Right lobe of liver (tissue), 6 donors: ENCODE results near the gene ACTR1A. TPM values are rescaled to one million over a fixed set of nuclear protein-coding genes. Genes with fewer than 3 reads are reported as not detected.
A peak's percentile ranks its signal among the peaks of the same experiment; 100 is the strongest.

Source experiments
- ATAC-seq, 4 donors: fragments of 200-7000 bp; cut with Tn5 transposase; one replicate each; pipeline ENCODE4 v1.9.1; 2020; ENCODE audit warnings: mild to moderate bottlenecking in 4 of 4, moderate library complexity in 4 of 4
- DNase-seq, 3 donors: peaks; one replicate each; pipeline ENCODE4 v3.0.0-alpha.2; 2020
- H3K27ac ChIP-seq, 3 donors: fragments of 200-600 bp; one replicate each; pipeline ENCODE4 v1.8.0; 2022
- H3K27me3 ChIP-seq, 2 donors: fragments of 200-600 bp; one replicate each; pipeline ENCODE4 v1.8.0; 2022
- H3K36me3 ChIP-seq, 4 donors: fragments of 200-600 bp; sonication (generic) in 1 of 4; one replicate each; pipeline versions ENCODE4 v1.5.1 to v1.8.0; 2017 to 2022; ENCODE audit warnings: control low read depth in 1 of 4
- H3K4me1 ChIP-seq, 4 donors: fragments of 200-600 bp; sonication (generic) in 1 of 4; one replicate each; pipeline versions ENCODE4 v1.5.1 to v1.8.0; 2017 to 2022; ENCODE audit warnings: control low read depth in 1 of 4
- H3K4me3 ChIP-seq, 3 donors: fragments of 200-600 bp; one replicate each; pipeline ENCODE4 v1.8.0; 2022
- H3K9me3 ChIP-seq, 4 donors: fragments of 200-600 bp; sonication (generic) in 1 of 4; one replicate each; pipeline versions ENCODE4 v1.5.1 to v1.8.0; 2017 to 2022; ENCODE audit warnings: control low read depth in 1 of 4
- CTCF ChIP-seq, 4 donors: fragments of 200-600 bp in 3 of 4; fragments of 450-650 bp in 1 of 4; IDR thresholded peaks; one replicate each; pipeline versions ENCODE4 v1.5.1 to v1.8.0; 2016 to 2022; ENCODE audit warnings: antibody characterized with exemption in 4 of 4, mild to moderate bottlenecking in 2 of 4
- POLR2A ChIP-seq: fragments of 450-650 bp; IDR thresholded peaks from one replicate; pipeline ENCODE4 v1.6.1; 2017; ENCODE audit warnings: antibody characterized with exemption, mild to moderate bottlenecking
- WGBS: methylation state at CpG from one replicate; pipeline ENCODE4 v1.1.6; 2018; ENCODE audit warnings: low coverage, low lambda C conversion rate; ENCODE audit not compliant: insufficient coverage; ENCODE audit errors: missing lambda C conversion rate; 5-methylcytosine and 5-hydroxymethylcytosine counted together
- intact Hi-C, 2 donors: fragments of 100-400 bp; cut with DNase I; formaldehyde crosslinking; loops; one replicate each; pipeline versions ENCODE4 v1.11.2 to v1.14.1; 2022
- total RNA-seq, 6 experiments: library from RNA; depleted of rRNA in 2 of 6; stranded (reverse); fragments of >200 nt in 2 of 6; fragmentation: NEBNext Ultra II Directional in 3 of 6; extraction: Animal tissue kit (Norgen Biotek cat#: 25700) in 3 of 6; gene quantifications; one replicate each; pipeline versions ENCODE4 v1.1.0 to v1.2.4, GENCODE V29; 2016 to 2023
- donor health status: DM: no; HTN: yes; CAD: no.
- donor health status: DM: no; HTN: no; CAD: no.
- donor health status: DM: no; HTN: no; CAD: no.
- donor health status: DM: no; HTN: yes; CAD: no.
- donor health status: DM: no; HTN: yes; CAD: no.

ACTR1A gene
- total RNA-seq, 6 experiments from 2014 or later, result 25.6 to 47.9 (median 31.3) TPM

- ATAC-seq (no peak), DNase-seq (no peak)
- no peaks in the 10 kb centered on the region for H3K9me3 ChIP-seq
- intact Hi-C loops, result no loop called here
- H3K4me3 ChIP-seq, result no peak overlapping the region
- H3K4me1 ChIP-seq, result peaks cover 0 to 3% (median 0%) of the 10 kb centered on the region in 4 donors
- TF ChIP-seq CTCF (IDR thresholded peaks at IDR 0.05), result no peak
- TF ChIP-seq POLR2A, result no peak
- H3K36me3 ChIP-seq, result no peaks in the 10 kb centered on the region
- H3K27ac ChIP-seq, result no peak overlapping the region
- WGBS, result 52% methylated on average over 2 of the region's 2 CpGs
- no peaks in the 10 kb centered on the region for H3K27me3 ChIP-seq
Measured at GRCh38 chr10:102444851-102445250, 57.7 kb downstream of the ACTR1A start.

- 100% methylated on average over 1 of the region's 1 CpG for WGBS
- H3K27me3 ChIP-seq, result no peaks in the 10 kb centered on the region
- no peaks in the 10 kb centered on the region for H3K9me3 ChIP-seq
- DNase-seq, result no peak
- intact Hi-C loops, result no loop called here
- H3K4me3 ChIP-seq, result no peak overlapping the region
- no peak for ATAC-seq
- no peaks in the 10 kb centered on the region for H3K36me3 ChIP-seq
- H3K4me1 ChIP-seq, result peaks cover 0 to 12% (median 5%) of the 10 kb centered on the region in 4 donors
- no peak overlapping the region for H3K27ac ChIP-seq
- TF ChIP-seq POLR2A, result no peak
- no peak for TF ChIP-seq CTCF (IDR thresholded peaks at IDR 0.05)
Measured at GRCh38 chr10:102438374-102438773, 64.1 kb downstream of the ACTR1A start.

GRCh38 chr10:102437515-102437914 lies 65.0 kb downstream of the ACTR1A start:
- Histone ChIP-seq H3K4me1 (peaks cover 0 to 12% (median 5%) of the 10 kb centered on the region in 4 donors), H3K27ac (no peak overlapping the region), H3K4me3 (no peak overlapping the region), H3K27me3 (no peaks in the 10 kb centered on the region), H3K9me3 (no peaks in the 10 kb centered on the region), H3K36me3 (no peaks in the 10 kb centered on the region)
- intact Hi-C loops, result no loop called here
- TF ChIP-seq POLR2A, result no peak
- no peak for TF ChIP-seq CTCF (IDR thresholded peaks at IDR 0.05)
- ATAC-seq (no peak), DNase-seq (no peak)
- WGBS, result 94% methylated on average over 3 of the region's 3 CpGs

DNA sequence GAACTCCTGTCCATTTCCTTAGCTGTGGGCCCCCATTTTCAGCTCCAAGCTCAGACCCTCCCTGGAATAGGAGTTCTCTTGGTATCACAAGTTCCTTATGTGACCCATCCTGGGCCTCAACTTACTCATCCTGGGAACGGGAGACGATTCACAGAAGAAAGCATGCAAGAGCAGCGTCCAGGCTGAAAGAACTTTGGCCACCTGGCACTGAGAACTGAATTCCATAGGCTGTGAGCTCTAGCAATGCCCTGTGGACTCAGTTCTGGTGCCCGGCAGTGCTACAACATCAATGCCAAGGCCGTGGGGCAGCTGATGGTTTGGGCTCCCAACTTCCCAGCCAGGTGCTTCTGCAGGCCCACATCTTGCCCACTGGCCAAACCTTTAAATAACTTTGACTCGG lies 66.2 kb downstream of the ACTR1A start:
- WGBS, result 17% methylated on average over 4 of the region's 6 CpGs
- DNase-seq (peak; percentile 65 to 85 (median 82)), ATAC-seq (peak; percentile 60 to 81 (median 78))
- Histone ChIP-seq H3K4me3 (peak overlapping the region; percentile 43 to 51 (median 43)), H3K36me3 (no peaks in the 10 kb centered on the region), H3K4me1 (peaks cover 0 to 18% (median 5%) of the 10 kb centered on the region in 4 donors), H3K27ac (peak overlapping the region in 2 of 3 donors; percentile 5 to 33), H3K27me3 (no peaks in the 10 kb centered on the region), H3K9me3 (no peaks in the 10 kb centered on the region)
- TF ChIP-seq POLR2A (peak; percentile 10), CTCF (IDR thresholded peaks at IDR 0.05) (no peak)
- intact Hi-C loops, result no loop called here
